GM19193 (cell line): ENCODE data around the gene B3GNT8.

ENCODE experiments used
- POLR2A ChIP-seq: IDR thresholded peaks from 4 replicates; pipeline ENCODE4 v1.6.1; 2011; ENCODE audit not compliant: insufficient read depth, insufficient read length; ENCODE audit errors: extremely low read depth

B3GNT8 gene

GRCh38 chr19:41405776-41406175, 21.4 kb downstream of the B3GNT8 start:
- no peak for TF ChIP-seq POLR2A

GRCh38 chr19:41403181-41403970, 23.8 kb downstream of the B3GNT8 start:
- no peak for TF ChIP-seq POLR2A

GRCh38 chr19:41402010-41402409, 25.2 kb downstream of the B3GNT8 start:
- no peak for TF ChIP-seq POLR2A

- no peak for TF ChIP-seq POLR2A
These were observed 25.7 kb downstream of the B3GNT8 start for GRCh38 chr19:41401483-41401882.

- no peak for TF ChIP-seq POLR2A
These were observed 27.6 kb downstream of the B3GNT8 start for GRCh38 chr19:41399525-41399924.

GRCh38 chr19:41399091-41399490, 28.1 kb downstream of the B3GNT8 start:
- TF ChIP-seq POLR2A, result no peak

- no peak for TF ChIP-seq POLR2A
These were observed 28.6 kb downstream of the B3GNT8 start for GRCh38 chr19:41398598-41398997.

- no peak for TF ChIP-seq POLR2A
These were observed 29.1 kb downstream of the B3GNT8 start for GRCh38 chr19:41398050-41398418.

GRCh38 chr19:41397086-41398049, 29.8 kb downstream of the B3GNT8 start, which contains the start of the genes BCKDHA and EXOSC5:
TSS of gene BCKDHA (plus strand) at chr19:41397818. CDS start at chr19:41397828, 10 bp downstream.
TSS of gene EXOSC5 (minus strand) at chr19:41397359. CDS start at chr19:41397328, 31 bp downstream.
- TF ChIP-seq POLR2A, result peak; percentile 68

GRCh38 chr19:41395355-41395754, 31.8 kb downstream of the B3GNT8 start:
- no peak for TF ChIP-seq POLR2A

- TF ChIP-seq POLR2A, result no peak
These were observed 34.4 kb downstream of the B3GNT8 start for GRCh38 chr19:41392775-41393174.

GRCh38 chr19:41391618-41392017, 35.6 kb downstream of the B3GNT8 start:
- TF ChIP-seq POLR2A, result no peak

- no peak for TF ChIP-seq POLR2A
These were observed 40.7 kb downstream of the B3GNT8 start for GRCh38 chr19:41386442-41386841.

GRCh38 chr19:41384351-41384750, 42.8 kb downstream of the B3GNT8 start:
- TF ChIP-seq POLR2A, result no peak

- TF ChIP-seq POLR2A, result no peak
These were observed 49.0 kb downstream of the B3GNT8 start for GRCh38 chr19:41377977-41378709.
